ENCODE results near the gene SLFNL1. TPM values are rescaled to one million over a fixed set of nuclear protein-coding genes. Genes with fewer than 3 reads are reported as not detected.

The SLFNL1 gene
- polyA plus RNA-seq, 3 donors: 0.04 to 0.11 TPM; not detected in 1

- H3K4me2 ChIP-seq (replicated peaks; ENCODE audit: extremely low read depth, low read length, poor library complexity, severe bottlenecking): no peak overlapping the region
- peaks cover 19% of the 10 kb centered on the region for H3K4me1 Mint-ChIP-seq
These were observed 18.3 kb downstream of the SLFNL1 start for GRCh38 chr1:41003127-41003639.

GRCh38 chr1:40998668-40999067, 22.9 kb downstream of the SLFNL1 start:
- no peak overlapping the region for H3K4me3 Mint-ChIP-seq
- H3K9me3 ChIP-seq (replicated peaks in 1 of 2; ENCODE audit: control insufficient read depth in 1 of 2, insufficient read depth in 1 of 2, low read length in 2 of 2): no peaks in the 10 kb centered on the region
- H3K27me3 ChIP-seq (ENCODE audit: control insufficient read depth in 2 of 2, insufficient read depth in 2 of 2, low read length in 2 of 2): no peaks in the 10 kb centered on the region
- H3K9ac ChIP-seq (ENCODE audit: insufficient read depth, low read length, poor library complexity, severe bottlenecking): no peak overlapping the region
- no peak overlapping the region for H3K4me2 ChIP-seq (replicated peaks; ENCODE audit: extremely low read depth, low read length, poor library complexity, severe bottlenecking)
- H3K27ac ChIP-seq (ENCODE audit: low read depth in 1 of 2, low read length in 2 of 2): no peak overlapping the region
- H3K27me3 Mint-ChIP-seq (ENCODE audit: low read depth in 3 of 3): no peaks in the 10 kb centered on the region
- H3K36me3 ChIP-seq (replicated peaks in 1 of 2; ENCODE audit: control insufficient read depth in 1 of 2, insufficient read depth in 2 of 2, low read length in 2 of 2): peaks cover 54 to 94% of the 10 kb centered on the region in 2 donors
- no peaks in the 10 kb centered on the region for H3K9me3 Mint-ChIP-seq
- peaks cover 15% of the 10 kb centered on the region for H3K4me1 Mint-ChIP-seq
- DNase-seq: no peak
- no peaks in the 10 kb centered on the region for H4K20me1 ChIP-seq (ENCODE audit: insufficient read depth, low read length)
- H2AFZ ChIP-seq (ENCODE audit: insufficient read depth, low read depth, low read length, poor library complexity, severe bottlenecking): no peak overlapping the region
- H3K79me2 ChIP-seq (ENCODE audit: insufficient read depth, low read length): no peaks in the 10 kb centered on the region
- no peak for TF ChIP-seq CTCF (IDR thresholded peaks at IDR 0.05)
- 100% methylated on average over 3 of the region's 4 CpGs for WGBS (ENCODE audit: insufficient coverage)
- no peak overlapping the region for H3K27ac Mint-ChIP-seq
- intact Hi-C loops (cut with micrococcal nuclease): no loop called here
- peaks cover 11 to 12% of the 10 kb centered on the region in 2 donors for H3K4me1 ChIP-seq (ENCODE audit: control insufficient read depth in 1 of 2, insufficient read depth in 2 of 2, low read length in 2 of 2)
- H3K4me3 ChIP-seq (replicated peaks in 1 of 3; ENCODE audit: low read depth in 2 of 3, low read length in 3 of 3): no peak overlapping the region
- H3K36me3 Mint-ChIP-seq: peaks cover 78% of the 10 kb centered on the region in 2 donors

More at GRCh38 chr1:41003127-41003639, 18.3 kb downstream of the SLFNL1 start:
- no peak for TF ChIP-seq CTCF (IDR thresholded peaks at IDR 0.05)
- Histone ChIP-seq H4K20me1 (ENCODE audit: insufficient read depth, low read length) (no peaks in the 10 kb centered on the region), H3K79me2 (ENCODE audit: insufficient read depth, low read length) (no peaks in the 10 kb centered on the region), H3K4me1 (ENCODE audit: control insufficient read depth in 1 of 2, insufficient read depth in 2 of 2, low read length in 2 of 2) (peaks cover 12 to 16% of the 10 kb centered on the region in 2 donors), H3K4me3 (replicated peaks in 1 of 3; ENCODE audit: low read depth in 2 of 3, low read length in 3 of 3) (peak overlapping the region in 1 of 3 experiments; percentile 6), H3K27ac (ENCODE audit: low read depth in 1 of 2, low read length in 2 of 2) (peak overlapping the region in 1 of 2 donors; percentile 54), H2AFZ (ENCODE audit: insufficient read depth, low read depth, low read length, poor library complexity, severe bottlenecking) (no peak overlapping the region), H3K9ac (ENCODE audit: insufficient read depth, low read length, poor library complexity, severe bottlenecking) (no peak overlapping the region), H3K36me3 (replicated peaks in 1 of 2; ENCODE audit: control insufficient read depth in 1 of 2, insufficient read depth in 2 of 2, low read length in 2 of 2) (peaks cover 47 to 90% of the 10 kb centered on the region in 2 donors), H3K9me3 (replicated peaks in 1 of 2; ENCODE audit: control insufficient read depth in 1 of 2, insufficient read depth in 1 of 2, low read length in 2 of 2) (no peaks in the 10 kb centered on the region), H3K27me3 (ENCODE audit: control insufficient read depth in 2 of 2, insufficient read depth in 2 of 2, low read length in 2 of 2) (no peaks in the 10 kb centered on the region)
- 75% methylated on average over 8 of the region's 9 CpGs for WGBS (ENCODE audit: insufficient coverage)
- H3K27me3 Mint-ChIP-seq (ENCODE audit: low read depth in 3 of 3): no peaks in the 10 kb centered on the region
- no peaks in the 10 kb centered on the region for H3K9me3 Mint-ChIP-seq
- H3K4me3 Mint-ChIP-seq: no peak overlapping the region
- peaks cover 75% of the 10 kb centered on the region in 2 donors for H3K36me3 Mint-ChIP-seq
- peak overlapping the region in 6 of 7 donors; percentile 40 to 82 (median 68) for H3K27ac Mint-ChIP-seq
- intact Hi-C loops (cut with micrococcal nuclease): no loop called here
- DNase-seq: no peak

Measured in CD14-positive monocyte (primary cell).